Cerebellar cortex (tissue), 1 donor: ENCODE data around the gene TRPM2.

Experiments
- DNase-seq: peaks from one replicate; pipeline ENCODE4 v3.0.0-alpha.2; 2015; ENCODE audit warnings: low spot score

Gene TRPM2

DNA sequence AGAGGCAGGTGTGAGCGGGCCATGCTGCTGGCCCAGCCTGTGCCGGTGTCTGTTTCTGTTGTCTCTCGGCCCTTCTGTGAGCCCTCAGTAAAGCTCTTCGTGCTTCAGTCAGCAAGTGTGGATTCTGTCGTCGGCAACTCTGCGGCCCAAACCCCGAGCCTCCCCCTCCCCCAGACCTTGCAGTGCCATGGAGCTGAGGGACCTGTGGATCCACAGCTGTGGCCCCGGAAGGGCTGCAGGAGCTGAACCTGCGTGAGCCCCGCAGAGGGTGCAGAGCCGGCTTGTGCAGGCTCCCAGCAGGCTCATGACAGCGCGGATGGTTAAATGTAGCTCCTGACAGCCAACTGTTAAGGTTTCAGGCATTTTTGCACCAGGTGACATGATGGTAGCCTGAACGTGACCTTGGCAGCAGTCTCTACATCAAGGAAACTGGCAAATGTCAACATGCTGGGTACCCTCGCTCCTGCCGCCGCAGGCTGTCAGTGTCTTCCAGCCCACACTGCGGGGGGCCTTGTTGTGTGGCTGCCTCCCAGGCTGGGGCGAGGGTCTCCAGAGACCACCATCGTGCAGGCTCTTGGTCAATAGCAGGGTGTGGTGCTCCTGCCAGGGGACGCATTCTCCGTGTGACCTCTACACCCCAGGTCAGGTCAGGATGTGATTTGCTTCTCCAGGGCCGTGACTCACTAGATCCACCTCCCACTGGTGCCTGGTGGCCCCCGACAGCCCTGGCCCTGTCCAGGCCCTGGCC lies 108.8 kb downstream of the TRPM2 start:
- DNase-seq: no peak

GRCh38 chr21:44462834-44463200 lies 109.4 kb downstream of the TRPM2 start:
- no peak for DNase-seq

DNA sequence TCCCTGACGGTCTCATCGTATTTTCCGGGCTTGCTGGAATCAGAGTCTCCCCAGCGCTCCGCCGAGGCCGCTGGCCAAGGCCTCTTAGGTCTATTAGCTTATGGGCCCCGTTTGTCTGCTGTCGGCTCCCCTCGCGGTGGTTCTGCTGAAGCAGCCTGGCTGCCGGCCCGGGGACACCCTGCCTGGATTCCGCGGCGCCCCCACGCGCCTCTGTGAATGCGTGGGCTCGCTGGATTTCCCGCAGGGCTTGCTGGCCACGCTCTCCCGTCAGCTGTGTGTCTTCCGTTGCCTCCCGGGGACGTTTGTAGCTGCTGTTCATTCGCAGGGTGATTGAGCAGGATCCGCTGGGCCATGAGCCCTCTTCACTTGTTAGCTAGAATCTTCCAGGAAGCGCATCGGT lies 110.3 kb downstream of the TRPM2 start:
- peak; percentile 39 for DNase-seq

DNA sequence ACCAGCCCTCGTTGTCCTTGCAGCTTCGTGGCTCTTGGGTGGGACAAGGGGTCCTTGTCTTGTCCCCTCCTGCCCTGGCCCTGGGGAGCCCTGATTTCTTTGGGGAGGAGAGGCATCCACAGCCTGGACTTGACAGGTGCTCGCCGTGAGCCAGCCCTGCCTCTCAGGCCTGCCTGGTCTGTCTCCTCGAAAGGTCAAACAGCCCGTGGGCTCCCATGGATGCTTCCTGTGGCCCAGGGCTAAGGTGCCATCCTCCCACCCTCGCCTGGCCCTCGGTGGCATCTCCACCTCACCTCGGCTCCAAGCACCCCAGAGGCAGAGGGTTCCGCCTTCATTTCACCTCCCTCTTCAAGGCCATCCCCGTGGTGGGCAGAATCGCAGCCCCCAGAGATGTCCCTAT lies 110.9 kb downstream of the TRPM2 start:
- DNase-seq: no peak

DNA sequence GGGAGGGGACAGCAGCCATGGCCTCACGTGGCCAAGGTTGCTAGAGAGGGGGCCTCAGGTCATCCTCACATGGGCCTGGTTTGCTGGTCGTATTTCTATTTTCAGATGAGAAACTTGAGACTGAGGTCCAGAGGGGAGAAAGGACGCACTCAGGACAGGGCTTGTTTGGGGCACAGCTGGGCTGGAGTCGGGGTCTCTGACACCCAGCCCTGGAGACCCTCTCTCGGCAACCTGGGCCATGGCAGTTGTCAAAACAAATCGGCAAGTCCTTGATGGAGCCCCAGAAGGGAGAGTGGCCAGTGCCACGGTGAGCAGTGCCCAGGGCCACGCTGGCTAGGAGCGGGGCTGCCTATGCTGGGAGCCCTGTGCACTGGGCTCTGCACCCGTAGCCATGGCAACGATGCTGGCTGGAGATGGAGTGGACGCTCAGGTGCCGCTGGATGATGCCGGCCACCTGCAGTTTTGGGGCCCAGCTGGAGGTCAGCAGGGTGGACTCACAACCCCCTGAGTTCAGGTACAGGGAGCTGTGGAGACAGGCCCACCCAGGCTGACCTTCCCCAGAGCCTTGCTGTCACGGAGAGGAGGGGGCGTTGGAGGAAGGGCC lies 113.0 kb downstream of the TRPM2 start:
- no peak for DNase-seq

DNA sequence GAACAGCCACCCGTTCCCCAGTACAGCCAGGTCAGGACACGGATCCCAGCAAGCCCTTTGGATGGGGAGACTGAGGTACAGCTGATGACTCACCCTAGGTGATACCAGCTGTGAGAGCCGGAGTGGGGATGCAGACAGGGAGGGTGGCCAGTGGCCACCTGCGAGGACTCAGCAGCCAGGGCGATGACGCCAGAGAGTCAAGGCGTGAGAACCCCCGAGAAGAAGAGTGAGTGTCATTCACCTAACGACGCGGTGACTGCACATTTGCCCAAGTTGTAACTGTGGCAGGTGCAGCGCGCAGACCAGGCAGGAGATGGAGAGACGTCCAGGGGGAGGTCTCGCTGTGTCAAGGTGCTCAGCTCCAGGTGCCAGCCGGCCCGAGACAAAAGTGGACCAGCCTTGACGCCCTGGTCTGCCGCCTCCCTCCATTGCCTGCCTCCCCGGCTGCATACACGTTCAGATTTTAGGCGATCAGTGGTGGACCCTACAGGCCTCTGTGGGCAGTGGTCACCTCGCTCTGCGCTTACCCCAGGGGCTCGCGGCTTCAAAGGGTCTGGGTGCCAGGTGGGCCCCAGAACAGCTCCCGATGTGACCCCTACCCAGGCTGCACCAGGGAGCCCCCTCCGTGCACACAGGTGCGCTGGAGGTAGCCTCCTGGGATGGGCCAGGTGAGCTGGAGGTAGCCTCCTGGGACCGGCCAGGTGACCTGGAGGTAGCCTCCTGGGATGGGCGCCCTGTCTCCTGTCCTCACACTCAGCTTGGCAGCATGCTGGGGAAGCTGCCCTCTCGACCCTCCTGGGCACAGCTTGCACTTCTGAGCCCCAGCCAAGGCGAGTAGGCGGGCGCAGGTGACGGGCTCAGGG lies 113.8 kb downstream of the TRPM2 start:
- DNase-seq: no peak

DNA sequence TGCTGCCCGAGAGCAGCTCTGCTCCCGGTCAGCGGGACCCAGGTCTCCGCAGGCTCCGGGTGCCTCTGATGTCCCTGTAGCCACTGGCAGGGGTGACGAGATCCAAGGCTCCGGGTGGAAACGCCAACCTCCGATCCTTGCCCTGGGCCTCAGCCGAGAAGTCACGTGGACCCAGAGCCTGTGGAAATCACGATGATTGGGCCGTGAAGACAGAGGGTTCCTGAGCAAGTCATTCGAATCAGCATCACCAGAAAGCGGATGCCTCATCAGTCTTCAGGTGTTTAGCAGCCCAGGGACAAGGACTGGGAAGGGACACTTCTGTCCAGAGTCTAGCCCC lies 114.4 kb downstream of the TRPM2 start:
- no peak for DNase-seq

DNA sequence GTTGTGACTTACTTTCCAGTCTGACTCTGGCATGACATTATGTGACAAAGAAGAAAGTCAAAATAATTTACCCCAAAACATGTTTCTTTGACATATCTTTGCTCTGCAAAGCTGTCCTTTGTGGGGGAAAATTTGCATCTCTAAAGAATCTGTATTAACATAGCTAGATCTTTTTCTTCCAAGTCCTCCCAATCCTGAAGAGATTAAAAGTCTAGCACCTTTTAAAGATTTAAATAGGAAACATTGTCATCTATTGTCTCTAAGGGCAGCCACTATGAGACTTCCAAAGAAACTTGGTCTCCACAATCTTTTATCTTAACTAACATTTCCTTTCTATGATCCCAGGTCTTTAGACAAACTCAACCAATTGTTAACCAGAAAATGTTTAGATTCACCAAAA lies 117.9 kb downstream of the TRPM2 start:
- no peak for DNase-seq

GRCh38 chr21:44471996-44472395 lies 118.6 kb downstream of the TRPM2 start:
- DNase-seq: no peak

GRCh38 chr21:44473915-44474555 lies 120.6 kb downstream of the TRPM2 start:
- no peak for DNase-seq

DNA sequence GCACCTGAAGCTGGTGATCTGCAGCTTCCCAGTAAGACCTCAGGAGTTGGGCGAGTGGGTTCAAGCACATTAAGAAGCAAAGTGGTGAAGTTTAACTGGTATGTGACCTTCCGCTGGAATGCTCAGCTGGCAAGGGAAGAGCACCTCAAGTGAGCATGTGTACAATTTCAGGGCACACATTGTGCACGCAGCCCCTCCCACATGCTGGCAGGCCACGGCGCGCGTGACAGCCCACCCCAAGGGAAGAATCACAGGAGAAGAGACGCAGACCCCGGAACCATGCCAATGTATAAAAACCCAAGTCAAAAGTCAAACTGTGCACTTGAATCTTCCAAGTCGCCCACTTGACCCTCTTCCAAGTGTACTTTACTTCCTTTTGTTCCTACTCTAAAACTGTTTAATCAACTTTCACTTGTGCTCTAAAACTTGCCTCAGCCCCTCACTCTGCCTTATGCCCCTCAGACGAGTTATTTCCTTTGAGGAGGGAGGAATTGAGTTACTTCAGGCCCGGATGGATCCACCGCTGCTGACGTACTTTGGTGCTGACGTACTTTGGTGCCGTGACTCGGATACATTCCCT lies 121.9 kb downstream of the TRPM2 start:
- no peak for DNase-seq

GRCh38 chr21:44477131-44477530 lies 123.7 kb downstream of the TRPM2 start:
- no peak for DNase-seq

DNA sequence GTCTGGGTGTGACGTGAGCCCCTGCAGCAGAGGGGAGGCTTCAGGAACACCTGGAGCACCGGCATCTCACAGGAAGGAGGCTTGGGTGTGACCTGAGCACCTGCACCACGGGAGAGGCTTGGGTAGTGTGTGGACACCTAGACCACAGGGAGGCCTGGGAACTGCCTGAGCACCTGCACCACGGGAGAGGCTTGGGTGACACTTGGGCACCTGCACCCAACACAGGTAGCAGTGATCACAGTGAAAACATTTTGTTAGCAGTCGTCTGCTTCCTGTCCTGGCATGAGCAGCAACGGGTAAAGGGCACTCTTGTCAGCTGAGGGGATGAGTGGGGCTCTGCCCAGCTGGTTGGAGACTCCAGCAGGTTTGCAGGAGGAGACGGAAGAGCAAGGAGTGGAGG lies 124.3 kb downstream of the TRPM2 start:
- no peak for DNase-seq

DNA sequence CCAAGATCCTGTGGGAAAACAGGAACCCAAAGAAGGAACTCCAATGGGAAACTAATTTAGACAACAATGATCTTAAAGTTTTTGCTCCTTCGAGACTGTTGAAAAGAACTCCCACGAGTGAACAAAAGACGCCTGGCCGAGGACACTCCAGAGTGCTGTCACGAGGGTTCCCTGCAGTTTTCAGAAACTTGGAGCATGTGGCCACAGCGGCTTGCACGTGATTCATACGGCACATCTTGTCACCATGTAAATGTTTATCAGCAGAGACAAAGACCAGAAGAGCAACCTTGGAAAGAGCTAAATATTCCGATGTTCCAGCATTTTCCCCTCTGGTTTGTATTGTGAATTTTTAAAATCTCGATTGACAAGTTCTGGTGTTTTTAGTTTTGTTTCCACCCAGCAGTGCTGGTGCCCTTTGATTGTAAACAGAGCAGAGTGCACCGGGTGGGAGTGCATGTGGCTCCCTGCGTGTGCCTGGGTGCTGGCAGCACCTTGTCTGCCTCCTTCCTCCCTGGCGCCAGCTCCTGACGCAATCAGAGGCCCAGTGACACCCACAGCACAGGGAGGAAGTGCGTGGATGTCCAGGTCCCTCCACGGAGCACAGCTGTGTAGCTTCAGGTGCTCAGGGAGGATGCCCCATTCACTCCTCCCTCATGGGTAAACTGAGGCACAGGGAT lies 124.8 kb downstream of the TRPM2 start:
- DNase-seq: no peak

DNA sequence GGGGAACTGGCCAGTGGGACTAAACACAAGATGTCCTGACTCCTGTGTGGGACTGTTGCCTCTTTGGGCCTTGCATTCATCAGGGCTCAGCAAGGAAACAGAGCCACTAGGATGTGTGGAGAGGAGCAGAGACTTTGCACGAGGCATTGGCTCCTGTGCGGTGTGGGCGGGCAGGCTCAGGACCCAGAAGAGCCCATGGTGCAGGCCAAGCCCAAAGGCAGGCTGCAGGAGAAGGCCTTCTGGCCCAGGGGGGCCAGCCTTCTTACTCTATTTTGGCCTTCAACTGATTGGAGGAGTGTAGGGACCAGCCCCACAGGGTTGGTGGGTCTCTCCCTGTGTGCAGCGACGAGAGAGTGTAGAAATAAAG lies 125.4 kb downstream of the TRPM2 start:
- DNase-seq: no peak

- DNase-seq: peak; percentile 29
Measured at GRCh38 chr21:44479556-44480199, 126.3 kb downstream of the TRPM2 start.

GRCh38 chr21:44480200-44481053 lies 127.0 kb downstream of the TRPM2 start:
- no peak for DNase-seq

- no peak for DNase-seq
Measured at GRCh38 chr21:44482581-44483287, 129.3 kb downstream of the TRPM2 start.
